ENCODE results near the gene TNRC18. TPM values are rescaled to one million over a fixed set of nuclear protein-coding genes. Genes with fewer than 3 reads are reported as not detected.
"Not testable (repeated sequence)": the region's sequence is repeated elsewhere in the genome, so short reads cannot be mapped to it uniquely, and the experiment has no call there.

Gene TNRC18
- polyA plus RNA-seq, 4 donors = 5.4 to 89.8 (median 29.2) TPM

DNA sequence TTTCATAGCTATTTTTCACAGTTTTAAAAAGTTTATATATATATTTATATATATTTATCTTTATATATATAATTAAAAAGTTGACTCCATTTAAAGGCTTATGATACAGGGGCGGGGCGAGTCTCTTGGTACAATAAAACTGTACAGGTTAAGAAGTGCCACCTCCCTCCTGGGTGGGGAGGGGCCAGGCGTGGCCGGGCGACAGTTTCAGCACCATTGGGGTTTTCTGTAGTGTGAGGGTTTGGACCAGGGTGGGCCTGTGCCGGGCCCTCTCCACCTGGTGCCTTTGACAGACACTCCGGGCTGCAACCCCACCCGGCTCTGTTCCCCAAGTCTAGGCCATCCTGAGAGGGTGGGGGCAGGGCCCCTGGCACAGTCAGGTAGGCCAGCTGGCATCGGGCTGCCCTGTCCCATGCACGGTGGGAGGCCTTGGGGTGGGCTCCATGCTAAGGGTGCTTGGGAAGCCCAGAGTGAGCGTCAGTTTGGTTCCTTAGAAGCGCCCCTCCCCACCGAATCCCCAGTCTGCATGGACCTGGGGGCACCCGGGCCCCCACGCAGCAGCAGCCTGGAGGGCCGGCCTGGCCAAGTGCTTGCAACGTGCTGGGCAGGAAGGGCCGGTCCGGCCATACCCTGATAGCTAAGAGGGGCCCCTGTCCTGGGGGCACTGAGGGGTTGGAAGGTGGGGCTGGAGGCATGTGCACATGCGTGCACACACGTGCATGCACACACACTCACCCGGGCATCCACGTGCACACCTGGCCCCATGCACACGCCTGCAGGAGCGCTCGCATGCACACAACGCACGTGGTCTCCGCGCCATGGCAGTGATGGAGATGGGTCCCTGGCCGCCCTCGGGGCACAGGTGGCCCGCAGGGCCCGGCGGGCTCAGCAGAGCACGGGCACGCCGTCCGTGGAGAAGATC lies 116.2 kb downstream of the TNRC18 start:
- 79 to 90% (median 85%) methylated on average over 34 to 39 of the region's 39 CpGs for WGBS, 3 donors
- peaks cover 0 to 65% (median 11%) of the 10 kb centered on the region in 3 donors for H3K36me3 ChIP-seq (ENCODE audit: control insufficient read depth in 3 of 3, insufficient read depth in 2 of 3, low read depth in 1 of 3, low read length in 3 of 3)
- H3K4me3 ChIP-seq (ENCODE audit: low read depth in 1 of 3, low read length in 3 of 3); H3K9me3 ChIP-seq (ENCODE audit: control insufficient read depth in 2 of 2, insufficient read depth in 1 of 2, low read depth in 1 of 2, low read length in 1 of 2); H3K27me3 ChIP-seq (ENCODE audit: control insufficient read depth in 3 of 3, insufficient read depth in 3 of 3, low read length in 3 of 3); H3K4me1 ChIP-seq (ENCODE audit: control insufficient read depth in 3 of 3, insufficient read depth in 2 of 3, low read depth in 1 of 3, low read length in 2 of 3); FAIRE-seq; H3K27ac ChIP-seq (ENCODE audit: low read depth in 1 of 3, low read length in 2 of 3): not testable (repeated sequence)
- peak in 1 of 2 donors; percentile 33 for DNase-seq

DNA sequence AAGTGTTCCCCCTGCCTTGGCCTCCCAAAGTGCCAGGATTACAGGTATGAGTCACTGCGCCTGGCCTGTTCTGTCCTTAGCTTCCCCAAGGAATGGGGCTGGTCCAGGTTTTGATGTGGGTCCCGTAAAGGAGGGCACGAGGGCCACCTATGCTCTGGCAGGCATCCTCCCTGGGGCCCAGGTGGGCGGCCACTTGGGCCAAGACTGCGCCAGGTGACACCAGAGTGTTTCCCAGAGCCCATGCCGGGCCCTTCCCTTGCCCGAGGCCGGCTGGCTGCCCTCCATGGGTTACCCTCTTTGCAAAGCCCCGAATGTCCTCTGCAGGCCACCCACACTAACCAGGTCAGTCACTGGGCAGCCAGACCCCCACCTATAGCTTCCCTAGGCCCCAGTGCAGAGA lies 118.6 kb downstream of the TNRC18 start:
- FAIRE-seq; H3K4me3 ChIP-seq (ENCODE audit: low read depth in 1 of 3, low read length in 3 of 3); H3K27ac ChIP-seq (ENCODE audit: low read depth in 1 of 3, low read length in 2 of 3); H3K27me3 ChIP-seq (ENCODE audit: control insufficient read depth in 3 of 3, insufficient read depth in 3 of 3, low read length in 3 of 3); DNase-seq; H3K9me3 ChIP-seq (ENCODE audit: control insufficient read depth in 2 of 2, insufficient read depth in 1 of 2, low read depth in 1 of 2, low read length in 1 of 2); H3K4me1 ChIP-seq (ENCODE audit: control insufficient read depth in 3 of 3, insufficient read depth in 2 of 3, low read depth in 1 of 3, low read length in 2 of 3): not testable (repeated sequence)
- peaks cover 0 to 59% (median 6%) of the 10 kb centered on the region in 3 donors for H3K36me3 ChIP-seq (ENCODE audit: control insufficient read depth in 3 of 3, insufficient read depth in 2 of 3, low read depth in 1 of 3, low read length in 3 of 3)
- 58 to 88% (median 65%) methylated on average over 9 of the region's 9 CpGs for WGBS, 3 donors

DNA sequence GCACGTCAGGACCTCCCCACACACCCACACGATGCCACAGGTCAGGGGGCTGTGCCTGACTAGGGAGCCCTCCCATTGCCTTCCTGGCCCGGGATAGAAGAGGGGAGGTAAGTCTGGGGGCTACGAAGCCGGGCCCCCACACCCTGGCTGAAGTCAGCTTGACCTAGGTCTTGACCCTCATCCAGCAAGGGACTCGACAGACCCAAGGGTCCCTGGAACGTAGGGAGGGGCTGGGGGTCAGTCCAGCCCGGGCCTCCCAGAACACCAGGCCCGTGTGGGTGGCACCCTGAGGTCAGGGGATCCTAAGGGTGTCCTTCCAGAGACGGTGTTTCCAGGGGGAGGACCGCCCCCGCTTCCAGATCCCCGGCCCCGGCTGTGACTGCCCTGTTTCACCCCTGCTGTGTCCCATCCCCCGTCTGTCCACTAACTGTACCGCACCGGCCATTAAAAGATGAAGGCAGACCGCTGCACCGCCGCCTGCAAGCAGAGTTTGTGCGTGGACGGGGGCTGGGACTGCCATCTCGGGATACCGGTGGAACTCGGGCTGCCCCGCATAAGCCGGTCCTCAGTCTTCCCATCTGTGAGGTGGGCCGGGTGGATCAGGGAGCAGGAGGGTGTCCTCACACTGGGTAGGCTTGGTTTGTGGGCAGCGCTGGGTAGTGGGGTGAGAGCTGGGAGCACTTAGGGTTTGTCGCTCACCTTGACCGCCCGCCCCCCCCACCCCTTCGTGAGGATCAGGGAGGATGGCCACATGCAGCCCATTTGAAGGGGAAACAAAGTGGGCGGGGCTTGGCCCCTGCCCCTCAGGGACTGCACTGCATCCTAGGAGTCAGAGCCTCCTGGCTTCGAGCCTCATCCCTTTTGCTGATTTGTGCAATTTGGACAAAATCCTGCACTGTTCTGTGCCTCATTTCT lies 119.8 kb downstream of the TNRC18 start:
- peaks cover 0 to 63% (median 6%) of the 10 kb centered on the region in 3 donors for H3K36me3 ChIP-seq (ENCODE audit: control insufficient read depth in 3 of 3, insufficient read depth in 2 of 3, low read depth in 1 of 3, low read length in 3 of 3)
- FAIRE-seq = no peak
- no peaks in the 10 kb centered on the region for H3K27me3 ChIP-seq (ENCODE audit: control insufficient read depth in 3 of 3, insufficient read depth in 3 of 3, low read length in 3 of 3)
- H3K4me3 ChIP-seq (ENCODE audit: low read depth in 1 of 3, low read length in 3 of 3) = no peak overlapping the region
- H3K27ac ChIP-seq (ENCODE audit: low read depth in 1 of 3, low read length in 2 of 3) = no peak overlapping the region
- 67 to 70% (median 70%) methylated on average over 31 to 35 of the region's 35 CpGs for WGBS, 3 donors
- no peaks in the 10 kb centered on the region for H3K9me3 ChIP-seq (ENCODE audit: control insufficient read depth in 2 of 2, insufficient read depth in 1 of 2, low read depth in 1 of 2, low read length in 1 of 2)
- H3K4me1 ChIP-seq (ENCODE audit: control insufficient read depth in 3 of 3, insufficient read depth in 2 of 3, low read depth in 1 of 3, low read length in 2 of 3) = no peaks in the 10 kb centered on the region
- DNase-seq = no peak

DNA sequence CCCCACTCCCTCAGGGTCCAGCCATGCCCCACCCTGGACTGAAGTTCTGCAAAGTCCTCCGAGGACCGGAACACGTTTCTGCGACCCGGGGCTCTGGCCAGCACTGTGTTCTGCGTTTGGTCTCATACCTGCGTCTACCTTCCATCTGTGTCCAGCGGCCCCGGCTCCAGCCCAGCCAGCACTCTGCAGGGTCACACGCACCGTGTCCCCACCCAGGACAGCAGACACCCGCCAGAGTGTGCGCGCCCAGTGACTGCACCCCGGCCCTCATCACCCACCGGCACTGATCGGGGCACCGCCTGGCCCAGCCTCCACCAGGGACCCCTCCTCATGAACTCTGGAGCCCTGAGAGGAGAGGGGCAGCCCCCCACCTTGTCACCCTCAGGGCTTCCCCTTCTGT lies 120.6 kb downstream of the TNRC18 start:
- Histone ChIP-seq H3K4me3 (ENCODE audit: low read depth in 1 of 3, low read length in 3 of 3) (no peak overlapping the region), H3K36me3 (ENCODE audit: control insufficient read depth in 3 of 3, insufficient read depth in 2 of 3, low read depth in 1 of 3, low read length in 3 of 3) (peaks cover 0 to 64% (median 6%) of the 10 kb centered on the region in 3 donors), H3K4me1 (ENCODE audit: control insufficient read depth in 3 of 3, insufficient read depth in 2 of 3, low read depth in 1 of 3, low read length in 2 of 3) (no peaks in the 10 kb centered on the region), H3K27me3 (ENCODE audit: control insufficient read depth in 3 of 3, insufficient read depth in 3 of 3, low read length in 3 of 3) (no peaks in the 10 kb centered on the region), H3K27ac (ENCODE audit: low read depth in 1 of 3, low read length in 2 of 3) (no peak overlapping the region), H3K9me3 (ENCODE audit: control insufficient read depth in 2 of 2, insufficient read depth in 1 of 2, low read depth in 1 of 2, low read length in 1 of 2) (no peaks in the 10 kb centered on the region)
- DNase-seq (no peak), FAIRE-seq (no peak)
- 67 to 82% (median 69%) methylated on average over 18 of the region's 18 CpGs for WGBS, 3 donors

DNA sequence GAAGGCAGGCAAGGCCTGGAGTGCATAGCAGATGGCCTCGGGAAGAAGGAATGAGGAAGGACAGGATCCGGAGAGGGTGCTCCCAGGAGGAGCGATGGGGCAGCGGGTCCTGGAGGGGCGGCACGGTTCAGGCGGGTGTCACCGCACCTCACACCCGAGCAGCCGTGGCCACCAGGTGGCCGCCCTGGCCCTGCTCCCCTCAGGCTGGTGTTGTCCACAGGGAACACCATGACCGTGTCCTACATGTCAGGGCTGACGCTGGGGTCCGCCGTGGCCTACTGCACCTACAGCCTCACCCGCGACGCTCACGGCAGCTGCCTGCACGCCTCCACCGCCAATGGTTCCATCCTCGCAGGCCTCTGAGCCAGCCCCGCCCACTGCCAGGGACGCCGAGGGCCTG lies 121.1 kb downstream of the TNRC18 start:
- no peaks in the 10 kb centered on the region for H3K27me3 ChIP-seq (ENCODE audit: control insufficient read depth in 3 of 3, insufficient read depth in 3 of 3, low read length in 3 of 3)
- no peak overlapping the region for H3K4me3 ChIP-seq (ENCODE audit: low read depth in 1 of 3, low read length in 3 of 3)
- H3K9me3 ChIP-seq (ENCODE audit: control insufficient read depth in 2 of 2, insufficient read depth in 1 of 2, low read depth in 1 of 2, low read length in 1 of 2) = no peaks in the 10 kb centered on the region
- FAIRE-seq (no peak), DNase-seq (no peak)
- no peaks in the 10 kb centered on the region for H3K4me1 ChIP-seq (ENCODE audit: control insufficient read depth in 3 of 3, insufficient read depth in 2 of 3, low read depth in 1 of 3, low read length in 2 of 3)
- H3K36me3 ChIP-seq (ENCODE audit: control insufficient read depth in 3 of 3, insufficient read depth in 2 of 3, low read depth in 1 of 3, low read length in 3 of 3) = peaks cover 0 to 64% (median 4%) of the 10 kb centered on the region in 3 donors
- no peak overlapping the region for H3K27ac ChIP-seq (ENCODE audit: low read depth in 1 of 3, low read length in 2 of 3)
- WGBS, 3 donors = 39 to 72% (median 57%) methylated on average over 20 to 25 of the region's 25 CpGs

DNA sequence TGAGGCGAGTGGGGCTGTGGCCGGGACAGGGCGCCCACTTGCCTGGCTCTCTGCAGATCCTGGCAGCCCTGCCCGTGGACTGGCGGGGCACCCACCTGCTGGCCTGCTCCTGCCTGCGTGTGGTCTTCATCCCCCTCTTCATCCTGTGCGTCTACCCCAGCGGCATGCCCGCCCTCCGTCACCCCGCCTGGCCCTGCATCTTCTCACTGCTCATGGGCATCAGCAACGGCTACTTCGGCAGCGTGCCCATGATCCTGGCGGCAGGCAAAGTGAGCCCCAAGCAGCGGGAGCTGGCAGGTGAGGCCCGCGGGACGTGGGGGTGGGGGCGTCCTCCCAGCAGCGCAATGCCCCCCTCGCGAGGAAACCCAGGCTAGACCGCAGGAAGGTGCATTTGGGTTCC lies 123.3 kb downstream of the TNRC18 start:
- H3K9me3 ChIP-seq (ENCODE audit: control insufficient read depth in 2 of 2, insufficient read depth in 1 of 2, low read depth in 1 of 2, low read length in 1 of 2) = no peaks in the 10 kb centered on the region
- H3K4me3 ChIP-seq (ENCODE audit: low read depth in 1 of 3, low read length in 3 of 3) = no peak overlapping the region
- H3K36me3 ChIP-seq (ENCODE audit: control insufficient read depth in 3 of 3, insufficient read depth in 2 of 3, low read depth in 1 of 3, low read length in 3 of 3) = peaks cover 0 to 63% (median 0%) of the 10 kb centered on the region in 3 donors
- no peak for FAIRE-seq
- DNase-seq = no peak
- H3K27me3 ChIP-seq (ENCODE audit: control insufficient read depth in 3 of 3, insufficient read depth in 3 of 3, low read length in 3 of 3) = no peaks in the 10 kb centered on the region
- H3K27ac ChIP-seq (ENCODE audit: low read depth in 1 of 3, low read length in 2 of 3) = no peak overlapping the region
- H3K4me1 ChIP-seq (ENCODE audit: control insufficient read depth in 3 of 3, insufficient read depth in 2 of 3, low read depth in 1 of 3, low read length in 2 of 3) = no peaks in the 10 kb centered on the region
- WGBS, 3 donors = 85 to 91% (median 89%) methylated on average over 17 to 24 of the region's 24 CpGs

DNA sequence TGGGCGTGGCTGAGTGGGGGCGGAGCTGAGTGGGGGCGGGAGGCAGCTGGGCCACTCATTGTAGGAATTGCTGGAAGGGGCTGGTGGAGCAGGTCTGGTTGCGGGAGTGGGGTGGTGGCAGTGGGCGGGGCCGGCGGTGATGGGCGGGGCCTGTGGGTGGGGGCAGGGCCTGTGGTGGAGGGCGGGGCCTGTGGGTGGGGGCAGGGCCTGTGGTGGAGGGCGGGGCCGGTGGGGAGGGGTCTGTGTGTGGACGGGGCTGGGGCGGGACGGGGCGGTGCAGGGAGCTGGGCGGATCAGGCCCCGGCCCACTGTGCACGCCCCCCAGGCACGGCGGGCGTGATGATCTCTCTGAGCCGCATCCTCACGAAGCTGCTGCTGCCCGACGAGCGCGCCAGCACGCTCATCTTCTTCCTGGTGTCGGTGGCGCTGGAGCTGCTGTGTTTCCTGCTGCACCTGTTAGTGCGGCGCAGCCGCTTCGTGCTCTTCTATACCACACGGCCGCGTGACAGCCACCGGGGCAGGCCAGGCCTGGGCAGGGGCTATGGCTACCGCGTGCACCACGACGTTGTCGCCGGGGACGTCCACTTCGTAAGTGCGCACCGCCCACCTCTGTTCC lies 126.9 kb downstream of the TNRC18 start:
- FAIRE-seq (no peak), DNase-seq (no peak)
- no peaks in the 10 kb centered on the region for H3K27me3 ChIP-seq (ENCODE audit: control insufficient read depth in 3 of 3, insufficient read depth in 3 of 3, low read length in 3 of 3)
- 39 to 81% (median 62%) methylated on average over 19 to 48 of the region's 48 CpGs for WGBS, 3 donors
- no peak overlapping the region for H3K27ac ChIP-seq (ENCODE audit: low read depth in 1 of 3, low read length in 2 of 3)
- no peaks in the 10 kb centered on the region for H3K4me1 ChIP-seq (ENCODE audit: control insufficient read depth in 3 of 3, insufficient read depth in 2 of 3, low read depth in 1 of 3, low read length in 2 of 3)
- H3K4me3 ChIP-seq (ENCODE audit: low read depth in 1 of 3, low read length in 3 of 3) = no peak overlapping the region
- H3K9me3 ChIP-seq (ENCODE audit: control insufficient read depth in 2 of 2, insufficient read depth in 1 of 2, low read depth in 1 of 2, low read length in 1 of 2) = peaks cover 0 to 12% of the 10 kb centered on the region in 2 donors
- H3K36me3 ChIP-seq (ENCODE audit: control insufficient read depth in 3 of 3, insufficient read depth in 2 of 3, low read depth in 1 of 3, low read length in 3 of 3) = peaks cover 0 to 64% (median 0%) of the 10 kb centered on the region in 3 donors

Measured in small intestine (tissue), 7 donors.